ENCODE data around the gene INHA. TPM values are rescaled to one million over a fixed set of nuclear protein-coding genes. Genes with fewer than 3 reads are reported as not detected.

The INHA gene
- total RNA-seq, 1 donor from 2014 or later = 3.7 TPM

GRCh38 chr2:219553463-219553963 lies 18.6 kb upstream of the INHA start:
- Mint-ChIP-seq H3K4me1 (peaks cover 9% of the 10 kb centered on the region), H3K27me3 (ENCODE audit: low read depth) (peaks cover 13% of the 10 kb centered on the region), H3K4me3 (peak overlapping the region; percentile 36), H3K36me3 (peaks cover 18% of the 10 kb centered on the region), H3K27ac (no peak overlapping the region), H3K9me3 (no peaks in the 10 kb centered on the region)
- TF ChIP-seq CTCF (IDR thresholded peaks at IDR 0.05; ENCODE audit: unreplicated experiment) = no peak
- DNase-seq (ENCODE audit: low spot score in 2 of 2, unreplicated experiment in 2 of 2) = no peak

GRCh38 chr2:219554350-219554749 lies 17.8 kb upstream of the INHA start:
- H3K36me3 Mint-ChIP-seq = peaks cover 25% of the 10 kb centered on the region
- peaks cover 13% of the 10 kb centered on the region for H3K27me3 Mint-ChIP-seq (ENCODE audit: low read depth)
- no peaks in the 10 kb centered on the region for H3K9me3 Mint-ChIP-seq
- DNase-seq (ENCODE audit: low spot score in 2 of 2, unreplicated experiment in 2 of 2) = no peak
- H3K27ac Mint-ChIP-seq = no peak overlapping the region
- TF ChIP-seq CTCF (IDR thresholded peaks at IDR 0.05; ENCODE audit: unreplicated experiment) = no peak
- peaks cover 11% of the 10 kb centered on the region for H3K4me1 Mint-ChIP-seq
- H3K4me3 Mint-ChIP-seq = no peak overlapping the region

GRCh38 chr2:219555956-219556355 lies 16.2 kb upstream of the INHA start:
- Mint-ChIP-seq H3K27me3 (ENCODE audit: low read depth) (peaks cover 10% of the 10 kb centered on the region), H3K4me1 (peaks cover 20% of the 10 kb centered on the region), H3K36me3 (peaks cover 30% of the 10 kb centered on the region), H3K4me3 (no peak overlapping the region), H3K27ac (no peak overlapping the region), H3K9me3 (no peaks in the 10 kb centered on the region)
- DNase-seq (ENCODE audit: low spot score in 2 of 2, unreplicated experiment in 2 of 2) = no peak
- TF ChIP-seq CTCF (IDR thresholded peaks at IDR 0.05; ENCODE audit: unreplicated experiment) = no peak

GRCh38 chr2:219556413-219556812 lies 15.7 kb upstream of the INHA start:
- peaks cover 30% of the 10 kb centered on the region for H3K36me3 Mint-ChIP-seq
- peaks cover 7% of the 10 kb centered on the region for H3K27me3 Mint-ChIP-seq (ENCODE audit: low read depth)
- no peaks in the 10 kb centered on the region for H3K9me3 Mint-ChIP-seq
- no peak for DNase-seq (ENCODE audit: low spot score in 2 of 2, unreplicated experiment in 2 of 2)
- TF ChIP-seq CTCF (IDR thresholded peaks at IDR 0.05; ENCODE audit: unreplicated experiment) = no peak
- H3K4me3 Mint-ChIP-seq = no peak overlapping the region
- H3K4me1 Mint-ChIP-seq = peaks cover 21% of the 10 kb centered on the region
- H3K27ac Mint-ChIP-seq = no peak overlapping the region

- H3K27me3 Mint-ChIP-seq (ENCODE audit: low read depth) = no peaks in the 10 kb centered on the region
- peaks cover 22% of the 10 kb centered on the region for H3K4me1 Mint-ChIP-seq
- H3K4me3 Mint-ChIP-seq = no peak overlapping the region
- TF ChIP-seq CTCF (IDR thresholded peaks at IDR 0.05; ENCODE audit: unreplicated experiment) = no peak
- peaks cover 30% of the 10 kb centered on the region for H3K36me3 Mint-ChIP-seq
- no peaks in the 10 kb centered on the region for H3K9me3 Mint-ChIP-seq
- H3K27ac Mint-ChIP-seq = no peak overlapping the region
- no peak for DNase-seq (ENCODE audit: low spot score in 2 of 2, unreplicated experiment in 2 of 2)
Observed at GRCh38 chr2:219557320-219557719, 14.8 kb upstream of the INHA start.

Measured in mesothelial cell of epicardium (in vitro differentiated cells).